NCI-H2107 treated with DMSO at 0.1 percent for 48 hours (cell line): Measurements from ENCODE around the gene CHPF.

Experiments
- DNase-seq: peaks from one replicate; lab custom pipeline; 2025; ENCODE audit not compliant: unreplicated experiment; lab: John Stamatoyannopoulos, UW

Gene CHPF

GRCh38 chr2:219553168-219553417 is 9.5 kb upstream of the CHPF start:
- no peak for DNase-seq

GRCh38 chr2:219552382-219553167 is 9.0 kb upstream of the CHPF start:
- peak; percentile 52 for DNase-seq

GRCh38 chr2:219551441-219552381 is 8.1 kb upstream of the CHPF start:
- no peak for DNase-seq

- no peak for DNase-seq
Observed at GRCh38 chr2:219549619-219550018, 6.0 kb upstream of the CHPF start.

GRCh38 chr2:219548990-219549389 is 5.4 kb upstream of the CHPF start:
- no peak for DNase-seq

GRCh38 chr2:219547621-219548020 is 4.0 kb upstream of the CHPF start:
- no peak for DNase-seq

- no peak for DNase-seq
Observed at GRCh38 chr2:219545943-219546352, 2.3 kb upstream of the CHPF start.

GRCh38 chr2:219545295-219545942 is 1.8 kb upstream of the CHPF start:
- DNase-seq = no peak

- no peak for DNase-seq
Observed at GRCh38 chr2:219544567-219544966, 958 bp upstream of the CHPF start.

GRCh38 chr2:219542931-219543595 is 546 bp downstream of the CHPF start:
- no peak for DNase-seq

GRCh38 chr2:219541611-219542180 is 1.9 kb downstream of the CHPF start:
- DNase-seq = peak; percentile 49

- DNase-seq = no peak
Observed at GRCh38 chr2:219540784-219541504, 2.7 kb downstream of the CHPF start.

- no peak for DNase-seq
Observed at GRCh38 chr2:219539926-219540678, 3.5 kb downstream of the CHPF start.

- DNase-seq = no peak
Observed at GRCh38 chr2:219538956-219539788, 4.4 kb downstream of the CHPF start.

GRCh38 chr2:219538504-219538951 is 5.1 kb downstream of the CHPF start:
- DNase-seq = no peak

GRCh38 chr2:219537657-219538488 is 5.7 kb downstream of the CHPF start:
- DNase-seq = no peak

GRCh38 chr2:219536967-219537366 is 6.6 kb downstream of the CHPF start:
- DNase-seq = no peak

- no peak for DNase-seq
Observed at GRCh38 chr2:219536425-219536824, 7.2 kb downstream of the CHPF start.
